ENCODE data around the gene AADACL3. TPM values are rescaled to one million over a fixed set of nuclear protein-coding genes. Genes with fewer than 3 reads are reported as not detected.

Gene AADACL3
- total and polyA plus RNA-seq, 10 of the 15 experiments (the other 5 are each of a cell fraction or from before 2014, with no cell fraction given) = not detected

- intact Hi-C loops (cut with micrococcal nuclease; ENCODE audit: unreplicated experiment) = no loop called here
- CTCF ChIA-PET = no interaction called here
- WGBS (ENCODE audit: insufficient coverage, insufficient replicate concordance, low lambda C conversion rate, missing lambda C conversion rate) = 16% methylated on average over 7 of the region's 7 CpGs
- Histone ChIP-seq H4K20me1 (ENCODE audit: control insufficient read depth, insufficient read depth) (no peaks in the 10 kb centered on the region), H3K36me3 (ENCODE audit: control insufficient read depth in 2 of 2, insufficient read depth in 2 of 2, low read length in 1 of 2) (no peaks in the 10 kb centered on the region), H3K27me3 (replicated peaks in 1 of 2; ENCODE audit: control insufficient read depth in 2 of 2, insufficient read depth in 2 of 2, low read length in 1 of 2) (peaks cover 0 to 3% of the 10 kb centered on the region in 2 experiments; a peak in 2 of 4 replicates), H3K4me2 (ENCODE audit: control insufficient read depth, insufficient read depth) (no peak overlapping the region), H3K79me2 (ENCODE audit: control insufficient read depth, insufficient read depth, low read length) (no peaks in the 10 kb centered on the region), H3K4me1 (ENCODE audit: control insufficient read depth, insufficient read depth, low read length) (no peaks in the 10 kb centered on the region), H3K9me3 (replicated peaks; ENCODE audit: control insufficient read depth, insufficient read depth, low read length) (no peaks in the 10 kb centered on the region), H3K4me3 (no peak overlapping the region), H2AFZ (ENCODE audit: control insufficient read depth, low read depth, low read length) (no peak overlapping the region), H3K9ac (ENCODE audit: control insufficient read depth, insufficient read depth, low read length) (no peak overlapping the region), H3K27ac (ENCODE audit: control insufficient read depth, insufficient read depth) (no peak overlapping the region)
- DNase-seq (ENCODE audit: low read depth, low spot score) (no peak), FAIRE-seq (no peak), ATAC-seq (no peak)
- TF ChIP-seq ZNF217 (IDR thresholded peaks at IDR 0.05) (no peak), STAT3 (IDR thresholded peaks at IDR 0.05; ENCODE audit: low read depth, low read length) (no peak), ZNF384 (IDR thresholded peaks at IDR 0.05; ENCODE audit: borderline replicate concordance, low read depth, low read length) (no peak), CEBPB (IDR thresholded peaks at IDR 0.05; ENCODE audit: borderline replicate concordance in 1 of 2, low read depth in 2 of 2, low read length in 2 of 2) (no peak), EP300 (IDR thresholded peaks at IDR 0.05; ENCODE audit: borderline replicate concordance in 1 of 2, control insufficient read depth in 1 of 2, low read depth in 2 of 2, low read length in 2 of 2) (no peak)
- POLR2A ChIA-PET = no interaction called here
- in situ Hi-C loops (cut with MboI) = no loop called here
- no TSS peak for BruUV-seq (replicated peaks)
- SMC1A ChIA-PET (ENCODE audit: uncharacterized antibody, unreplicated experiment) = no interaction called here
- RAD21 ChIA-PET (ENCODE audit: unreplicated experiment) = no interaction called here
Measured at GRCh38 chr1:12762766-12763165, 46.9 kb downstream of the AADACL3 start.

- TF ChIP-seq ESRRA (IDR thresholded peaks at IDR 0.05; ENCODE audit: low read length) (no peak), JUNB (IDR thresholded peaks at IDR 0.05) (no peak)
- TF ChIP-seq, protein P1, sequence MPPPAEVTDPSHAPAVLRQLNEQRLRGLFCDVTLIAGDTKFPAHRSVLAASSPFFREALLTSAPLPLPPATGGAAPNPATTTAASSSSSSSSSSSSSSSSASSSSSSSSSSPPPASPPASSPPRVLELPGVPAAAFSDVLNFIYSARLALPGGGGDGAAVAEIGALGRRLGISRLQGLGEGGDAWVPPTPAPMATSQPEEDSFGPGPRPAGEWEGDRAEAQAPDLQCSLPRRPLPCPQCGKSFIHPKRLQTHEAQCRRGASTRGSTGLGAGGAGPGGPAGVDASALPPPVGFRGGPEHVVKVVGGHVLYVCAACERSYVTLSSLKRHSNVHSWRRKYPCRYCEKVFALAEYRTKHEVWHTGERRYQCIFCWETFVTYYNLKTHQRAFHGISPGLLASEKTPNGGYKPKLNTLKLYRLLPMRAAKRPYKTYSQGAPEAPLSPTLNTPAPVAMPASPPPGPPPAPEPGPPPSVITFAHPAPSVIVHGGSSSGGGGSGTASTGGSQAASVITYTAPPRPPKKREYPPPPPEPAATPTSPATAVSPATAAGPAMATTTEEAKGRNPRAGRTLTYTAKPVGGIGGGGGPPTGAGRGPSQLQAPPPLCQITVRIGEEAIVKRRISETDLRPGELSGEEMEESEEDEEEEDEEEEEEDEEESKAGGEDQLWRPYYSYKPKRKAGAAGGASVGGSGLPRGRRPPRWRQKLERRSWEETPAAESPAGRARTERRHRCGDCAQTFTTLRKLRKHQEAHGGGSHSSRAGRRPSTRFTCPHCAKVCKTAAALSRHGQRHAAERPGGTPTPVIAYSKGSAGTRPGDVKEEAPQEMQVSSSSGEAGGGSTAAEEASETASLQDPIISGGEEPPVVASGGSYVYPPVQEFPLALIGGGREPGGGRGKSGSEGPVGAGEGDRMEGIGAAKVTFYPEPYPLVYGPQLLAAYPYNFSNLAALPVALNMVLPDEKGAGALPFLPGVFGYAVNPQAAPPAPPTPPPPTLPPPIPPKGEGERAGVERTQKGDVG (CRISPR knock-in tag; IDR thresholded peaks at IDR 0.05) = no peak
- ChIA-PET SMC1A (ENCODE audit: uncharacterized antibody, unreplicated experiment) (no interaction called here), CTCF (no interaction called here), RAD21 (ENCODE audit: unreplicated experiment) (no interaction called here), POLR2A (no interaction called here)
- H3K27ac ChIP-seq (ENCODE audit: control insufficient read depth, insufficient read depth) = no peak overlapping the region
- H3K4me1 ChIP-seq (ENCODE audit: control insufficient read depth, insufficient read depth, low read length) = no peaks in the 10 kb centered on the region
- H3K4me2 ChIP-seq (ENCODE audit: control insufficient read depth, insufficient read depth) = no peak overlapping the region
- H3K79me2 ChIP-seq (ENCODE audit: control insufficient read depth, insufficient read depth, low read length) = no peaks in the 10 kb centered on the region
- H3K4me3 ChIP-seq = no peak overlapping the region
- FAIRE-seq (no peak), DNase-seq (ENCODE audit: low read depth, low spot score) (no peak), ATAC-seq (no peak)
- intact Hi-C loops (cut with micrococcal nuclease; ENCODE audit: unreplicated experiment) = no loop called here
- WGBS (ENCODE audit: insufficient coverage, insufficient replicate concordance, low lambda C conversion rate, missing lambda C conversion rate) = 23% methylated on average over 4 of the region's 4 CpGs
- in situ Hi-C loops (cut with MboI) = no loop called here
- no peak overlapping the region for H3K9ac ChIP-seq (ENCODE audit: control insufficient read depth, insufficient read depth, low read length)
- no peak overlapping the region for H2AFZ ChIP-seq (ENCODE audit: control insufficient read depth, low read depth, low read length)
- H3K36me3 ChIP-seq (ENCODE audit: control insufficient read depth in 2 of 2, insufficient read depth in 2 of 2, low read length in 1 of 2) = no peaks in the 10 kb centered on the region
- no TSS peak for BruUV-seq (replicated peaks)
- no peaks in the 10 kb centered on the region for H4K20me1 ChIP-seq (ENCODE audit: control insufficient read depth, insufficient read depth)
- H3K27me3 ChIP-seq (replicated peaks in 1 of 2; ENCODE audit: control insufficient read depth in 2 of 2, insufficient read depth in 2 of 2, low read length in 1 of 2) = peaks cover 0 to 3% of the 10 kb centered on the region in 2 experiments; a peak in 2 of 4 replicates
- H3K9me3 ChIP-seq (replicated peaks; ENCODE audit: control insufficient read depth, insufficient read depth, low read length) = no peaks in the 10 kb centered on the region
Measured at GRCh38 chr1:12763479-12763878, 47.6 kb downstream of the AADACL3 start.

Measured in GM12878 (cell line).